Measurements from ENCODE around the gene TMEM45B.
"Not testable (repeated sequence)": the region's sequence is repeated elsewhere in the genome, so short reads cannot be mapped to it uniquely, and the experiment has no call there.

The TMEM45B gene

GRCh38 chr11:129815596-129816461 lies at the start of gene TMEM45B:
TSS of gene TMEM45B (plus strand) at chr11:129815848. CDS start at chr11:129852483, 36,635 bp downstream.
- peak; percentile 42 for DNase-seq

DNA sequence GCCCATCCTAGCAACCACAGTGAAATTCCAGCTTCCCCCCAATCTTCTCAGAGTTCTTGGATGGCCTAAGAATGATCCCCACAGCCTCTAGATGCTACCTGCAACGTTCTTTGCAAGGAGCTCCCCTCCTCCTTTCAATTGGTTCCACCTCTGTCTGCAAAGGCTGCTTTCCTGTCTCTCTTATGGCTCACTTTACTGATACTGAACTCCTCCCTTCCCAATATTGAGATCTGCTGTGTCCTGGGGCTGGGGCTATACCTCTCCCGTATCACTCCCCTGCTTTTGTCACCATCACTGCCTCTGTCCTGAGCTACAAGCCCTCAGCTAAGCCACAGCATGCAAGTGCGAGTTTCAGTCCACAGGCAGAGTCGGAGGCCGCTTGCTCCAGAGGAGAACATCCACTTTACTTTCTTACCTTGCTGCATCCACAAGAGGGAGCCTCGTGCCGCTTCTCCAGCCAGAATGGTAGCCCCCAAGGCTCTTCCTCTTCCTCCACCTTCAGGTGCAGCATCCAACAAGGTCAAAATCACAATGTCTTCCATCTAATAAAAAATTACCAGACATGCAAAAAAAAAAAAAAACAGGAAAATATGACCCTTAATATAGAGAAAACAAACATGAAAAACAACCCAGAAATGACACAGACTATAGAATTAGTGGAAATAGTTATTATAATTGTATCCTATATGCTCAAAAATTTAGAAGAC lies 48.6 kb upstream of the TMEM45B start:
- DNase-seq, result no peak

GRCh38 chr11:129767827-129768226 lies 47.8 kb upstream of the TMEM45B start:
- no peak for DNase-seq

GRCh38 chr11:129768356-129768755 lies 47.3 kb upstream of the TMEM45B start:
- no peak for DNase-seq

DNA sequence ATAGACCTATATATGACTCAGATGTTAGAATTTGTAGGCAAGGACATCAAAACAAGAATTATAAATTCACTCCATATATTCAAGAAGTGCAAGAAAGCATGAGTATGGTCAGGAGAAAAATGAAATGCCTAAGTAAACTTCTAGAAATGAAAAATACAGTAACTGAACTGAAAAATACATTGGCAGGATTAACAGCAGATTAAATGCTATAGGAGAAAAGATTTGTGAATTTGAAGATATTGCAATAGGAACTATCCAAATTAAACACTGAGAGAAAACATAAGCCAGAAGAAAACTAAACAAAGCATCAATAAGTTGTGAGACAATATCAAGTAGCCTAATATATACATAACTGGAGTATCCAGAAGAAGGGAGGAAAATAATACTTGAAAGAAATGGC lies 46.6 kb upstream of the TMEM45B start:
- no peak for DNase-seq

- DNase-seq, result no peak
These were observed 44.7 kb upstream of the TMEM45B start for GRCh38 chr11:129770993-129771392.

DNA sequence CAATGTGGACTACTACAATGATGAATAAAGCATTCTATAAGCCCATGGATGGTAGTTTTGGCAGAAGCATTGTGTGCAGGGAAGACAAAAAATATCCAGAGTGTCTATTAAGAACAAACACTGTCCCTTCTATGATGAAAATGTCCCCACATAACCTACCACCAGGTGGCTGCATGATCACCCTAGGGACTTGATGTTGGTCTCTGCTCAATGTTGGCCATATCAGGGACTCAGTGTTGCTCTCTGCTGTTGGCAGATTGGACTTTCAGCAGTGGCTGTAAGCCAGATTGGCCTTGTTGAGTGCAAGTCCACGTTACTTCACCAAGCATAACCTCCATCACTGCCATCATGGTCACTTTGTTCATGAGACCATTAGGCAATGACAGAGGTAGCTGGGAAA lies 44.2 kb upstream of the TMEM45B start:
- not testable (repeated sequence) for DNase-seq

DNA sequence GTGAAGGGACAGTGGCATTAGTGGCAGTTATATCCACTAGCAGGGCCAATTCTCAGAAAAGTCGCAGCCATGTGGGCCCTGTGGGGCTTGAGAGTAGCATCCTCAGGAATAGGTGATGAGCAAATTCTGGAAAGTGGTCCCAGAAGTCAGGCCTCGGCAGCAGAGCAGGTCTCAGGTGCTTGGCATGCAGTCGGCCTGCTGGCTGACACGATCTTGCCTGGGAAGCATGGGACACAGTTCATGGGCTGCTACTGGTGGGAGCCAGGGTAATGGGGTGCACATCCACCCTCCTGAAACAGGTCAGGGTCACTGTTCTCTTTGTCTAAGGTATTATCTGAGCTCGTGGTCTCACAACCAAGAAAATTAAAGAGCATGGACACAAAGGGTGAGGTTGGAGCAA lies 36.8 kb upstream of the TMEM45B start:
- DNase-seq, result no peak

- DNase-seq, result no peak
These were observed 36.3 kb upstream of the TMEM45B start for GRCh38 chr11:129779342-129779741.

DNA sequence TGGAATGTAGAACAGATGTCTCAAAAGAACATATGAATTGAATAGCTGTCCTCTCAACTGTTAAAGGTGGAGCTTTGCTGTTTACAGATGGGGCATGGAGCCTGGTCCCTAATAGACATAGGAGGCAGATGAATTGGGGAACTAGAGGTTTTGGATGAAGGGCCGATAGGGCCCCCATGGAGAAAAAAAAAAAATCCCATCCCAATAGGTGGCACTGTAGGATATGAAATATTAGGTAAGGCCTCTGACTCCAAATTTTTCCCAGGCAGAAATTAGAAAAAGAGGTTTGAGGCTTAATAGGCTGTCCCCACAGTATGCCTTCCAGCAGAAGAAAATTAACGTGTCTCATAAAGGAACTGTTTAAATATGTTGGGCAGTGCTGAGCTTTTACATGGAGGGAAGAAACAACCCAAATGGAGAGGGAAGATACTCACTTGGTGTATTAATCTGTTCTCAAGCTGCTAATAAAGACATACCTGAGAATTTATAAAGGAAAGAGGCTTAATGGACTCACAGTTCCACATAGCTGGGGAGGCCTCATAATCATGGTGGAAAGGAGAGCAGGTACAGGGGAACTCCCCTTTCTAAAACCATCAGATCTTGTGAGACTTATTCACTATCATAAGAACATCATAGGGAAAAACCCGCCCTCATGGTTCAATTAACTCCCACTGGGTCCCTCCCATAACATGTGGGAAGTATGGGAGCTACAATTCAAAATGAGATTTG lies 30.1 kb upstream of the TMEM45B start:
- no peak for DNase-seq

DNA sequence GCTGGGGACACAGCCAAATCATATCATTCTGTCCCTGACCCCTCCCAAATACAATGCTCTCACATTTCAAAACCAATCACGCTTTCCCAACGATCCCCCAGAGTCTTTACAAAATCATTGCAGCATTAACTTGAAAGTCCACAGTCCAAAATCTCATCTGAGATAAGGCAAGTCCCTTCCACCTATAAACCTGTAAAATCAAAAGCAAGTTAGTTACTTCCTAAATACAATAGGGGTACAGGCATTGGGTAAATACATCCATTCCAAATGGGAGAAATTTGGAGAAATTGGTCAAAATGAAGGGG lies 29.6 kb upstream of the TMEM45B start:
- DNase-seq, result not testable (repeated sequence)

DNA sequence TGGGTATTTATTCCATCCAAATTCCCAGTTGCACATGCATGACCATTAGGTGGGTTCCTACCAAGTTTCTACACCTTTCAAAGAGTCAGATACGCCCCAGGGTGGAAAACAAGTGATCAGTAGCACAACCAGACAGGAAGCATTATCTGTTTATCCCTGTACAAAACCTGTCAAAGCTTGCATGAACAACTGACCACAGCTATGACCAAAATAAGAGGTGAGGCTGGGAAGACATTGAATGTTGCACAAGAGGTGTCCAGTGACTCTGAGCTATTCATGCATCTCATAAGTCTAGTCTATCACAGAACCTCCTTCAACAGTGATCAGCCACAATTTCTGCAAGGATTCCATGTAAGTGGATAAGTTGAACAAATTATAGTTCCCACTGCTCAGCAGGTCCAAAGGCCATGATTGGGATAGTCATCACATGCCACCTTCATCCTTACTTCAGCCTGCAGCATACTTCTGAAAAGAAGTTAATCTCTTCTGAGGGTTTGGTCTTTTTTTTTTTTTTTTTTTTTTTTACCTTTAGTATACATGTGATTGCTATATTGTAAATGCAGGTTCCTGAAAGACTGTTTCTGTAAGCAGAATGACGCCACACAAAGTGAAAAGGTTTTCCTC lies 28.0 kb upstream of the TMEM45B start:
- no peak for DNase-seq

DNA sequence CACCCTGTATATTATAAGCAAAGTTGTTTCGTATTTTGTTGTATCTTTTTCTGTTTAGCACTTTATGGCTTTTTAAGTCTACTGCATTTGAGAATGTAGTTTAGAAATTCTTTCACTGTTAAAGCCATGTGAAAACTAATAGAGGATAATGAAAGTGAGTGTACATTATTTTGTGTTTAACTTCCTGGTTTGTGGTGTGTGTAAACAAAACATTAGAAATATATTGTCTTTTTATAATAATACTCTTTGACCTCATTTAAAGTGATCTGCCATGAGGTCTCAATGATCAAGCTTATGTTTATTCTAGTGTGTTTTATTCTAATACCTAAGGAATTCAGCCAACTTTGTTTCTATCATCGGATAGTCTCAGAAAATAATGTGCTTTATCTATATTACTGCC lies 27.4 kb upstream of the TMEM45B start:
- no peak for DNase-seq

DNA sequence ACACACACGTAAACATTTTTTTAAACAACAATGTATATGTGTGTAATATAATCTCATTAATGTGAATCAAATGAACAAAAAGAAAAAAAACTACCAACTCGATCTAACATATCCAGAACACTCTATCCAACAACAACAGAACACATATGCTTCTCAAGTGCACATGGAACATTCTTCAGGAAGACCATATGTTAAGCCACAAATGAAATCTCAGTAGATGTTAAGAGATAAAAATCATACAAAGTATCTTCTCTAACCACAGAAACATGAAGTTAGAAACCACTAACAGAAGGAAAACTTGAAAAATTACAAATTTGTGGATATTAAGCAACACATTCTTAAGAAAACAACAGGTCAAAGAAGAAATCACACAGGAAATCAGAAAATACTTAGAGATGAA lies 25.5 kb upstream of the TMEM45B start:
- DNase-seq, result no peak

- DNase-seq, result no peak
These were observed 24.1 kb upstream of the TMEM45B start for GRCh38 chr11:129791515-129791914.

DNA sequence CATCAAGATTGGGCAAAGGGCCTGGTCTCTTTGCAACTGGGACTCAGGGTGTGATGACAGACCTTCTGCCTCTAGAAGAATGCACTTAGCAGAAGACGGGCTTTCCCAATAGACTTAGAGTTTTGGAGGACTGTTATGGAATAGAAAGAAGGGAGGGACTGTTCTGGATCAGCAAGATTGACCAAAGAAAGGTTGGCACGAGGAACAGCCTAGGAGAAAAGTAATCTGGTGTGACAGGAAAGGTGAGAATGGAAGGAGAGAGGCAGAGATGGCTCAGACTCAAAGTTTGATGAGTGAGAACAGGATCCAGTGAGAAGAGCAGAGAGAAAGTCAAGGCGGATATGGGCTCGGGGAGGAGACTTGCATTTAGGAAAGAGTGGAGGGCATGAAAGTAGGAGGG lies 23.0 kb upstream of the TMEM45B start:
- DNase-seq, result no peak

GRCh38 chr11:129795089-129795488 lies 20.6 kb upstream of the TMEM45B start:
- DNase-seq, result no peak

DNA sequence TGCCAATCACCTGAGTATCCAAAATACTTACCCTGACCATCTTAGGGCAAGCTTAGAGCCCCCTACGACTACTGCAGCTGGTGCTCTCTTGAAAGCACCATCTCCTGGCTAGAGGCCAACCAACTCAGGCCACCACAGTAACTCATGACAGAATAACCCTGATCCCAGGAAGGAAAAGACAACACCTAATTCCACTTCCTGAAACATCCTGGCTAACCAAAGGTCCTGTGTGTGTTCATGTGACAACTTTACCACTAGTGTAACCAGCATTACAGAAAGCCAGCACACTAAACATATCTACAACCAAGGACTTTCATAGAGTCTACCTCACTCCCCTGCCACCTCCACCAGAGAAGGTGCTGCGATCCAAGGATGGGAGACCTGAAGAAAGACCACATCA lies 17.4 kb upstream of the TMEM45B start:
- no peak for DNase-seq

GRCh38 chr11:129800162-129800561 lies 15.5 kb upstream of the TMEM45B start:
- not testable (repeated sequence) for DNase-seq

- no peak for DNase-seq
These were observed 15.0 kb upstream of the TMEM45B start for GRCh38 chr11:129800655-129801054.

DNA sequence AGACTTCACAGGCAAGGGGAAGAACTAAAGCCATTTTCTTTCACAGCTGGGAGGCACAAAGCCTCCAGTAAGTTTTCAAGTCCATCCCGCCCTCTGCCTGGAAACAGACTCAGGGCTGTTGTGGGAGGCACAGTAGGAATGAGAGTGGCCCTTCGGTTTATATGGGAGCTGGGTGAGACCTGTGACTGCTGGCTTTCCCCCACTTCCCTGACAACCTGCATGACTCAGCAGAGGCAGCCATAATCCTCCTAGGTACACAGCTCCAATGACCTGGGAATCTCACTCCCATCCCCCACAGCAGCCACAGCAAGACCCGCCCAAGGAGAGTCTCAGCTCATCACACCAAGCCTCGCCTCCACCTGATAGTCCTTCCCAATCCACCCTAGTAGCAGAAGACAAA lies 12.1 kb upstream of the TMEM45B start:
- DNase-seq, result no peak

DNA sequence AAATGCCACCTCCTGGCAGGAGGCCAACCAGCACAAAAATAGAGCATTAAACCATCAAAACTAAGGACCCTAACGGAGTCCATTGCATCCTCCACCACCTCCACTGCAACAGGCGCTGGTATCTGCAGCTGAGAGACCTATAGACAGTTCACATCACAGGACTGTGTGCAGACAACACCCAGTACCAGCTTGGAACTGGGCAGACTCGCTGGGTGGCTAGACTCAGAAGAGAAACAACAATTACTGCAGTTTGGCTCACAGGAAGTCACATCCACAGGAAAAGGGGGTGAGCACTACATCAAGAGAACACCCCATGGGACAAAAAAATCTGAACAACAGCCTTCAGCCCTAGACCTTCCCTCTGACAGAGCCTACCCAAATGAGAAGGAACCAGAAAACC lies 11.6 kb upstream of the TMEM45B start:
- no peak for DNase-seq

DNA sequence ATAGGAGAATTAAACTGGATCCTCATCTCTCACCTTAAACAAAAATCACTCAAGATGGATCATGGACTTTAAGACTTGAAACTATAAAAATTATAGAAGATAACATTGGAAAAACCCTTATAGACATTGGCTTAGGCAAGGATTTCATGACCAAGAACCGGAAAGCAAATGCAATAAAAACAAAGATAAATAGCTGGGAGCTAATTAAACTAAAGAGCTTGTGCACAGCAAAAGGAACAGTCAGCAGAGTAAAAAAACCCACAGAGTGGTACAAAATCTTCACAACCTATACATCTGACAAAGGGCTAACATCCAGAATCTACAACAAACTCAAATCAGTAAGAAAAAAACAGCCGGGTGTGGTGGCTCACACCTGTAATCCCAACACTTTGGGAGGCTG lies 7.4 kb upstream of the TMEM45B start:
- not testable (repeated sequence) for DNase-seq

Data from stimulated activated CD4-positive, alpha-beta T cell treated with anti-CD3 and anti-CD28 coated beads, Interleukin-4, amount 100 ng/mL, for 1 hour (primary cell).